GM19397 (cell line): ENCODE results near the gene TBC1D22B.
"Not testable (repeated sequence)": the region's sequence is repeated elsewhere in the genome, so short reads cannot be mapped to it uniquely, and the experiment has no call there.

Source experiments
- ATAC-seq: cut with Tn5 transposase; IDR thresholded peaks from one replicate; pipeline ENCODE4 v1.9.1; 2021; ENCODE audit warnings: mild to moderate bottlenecking, moderate library complexity; ENCODE audit not compliant: unreplicated experiment

Gene TBC1D22B

DNA sequence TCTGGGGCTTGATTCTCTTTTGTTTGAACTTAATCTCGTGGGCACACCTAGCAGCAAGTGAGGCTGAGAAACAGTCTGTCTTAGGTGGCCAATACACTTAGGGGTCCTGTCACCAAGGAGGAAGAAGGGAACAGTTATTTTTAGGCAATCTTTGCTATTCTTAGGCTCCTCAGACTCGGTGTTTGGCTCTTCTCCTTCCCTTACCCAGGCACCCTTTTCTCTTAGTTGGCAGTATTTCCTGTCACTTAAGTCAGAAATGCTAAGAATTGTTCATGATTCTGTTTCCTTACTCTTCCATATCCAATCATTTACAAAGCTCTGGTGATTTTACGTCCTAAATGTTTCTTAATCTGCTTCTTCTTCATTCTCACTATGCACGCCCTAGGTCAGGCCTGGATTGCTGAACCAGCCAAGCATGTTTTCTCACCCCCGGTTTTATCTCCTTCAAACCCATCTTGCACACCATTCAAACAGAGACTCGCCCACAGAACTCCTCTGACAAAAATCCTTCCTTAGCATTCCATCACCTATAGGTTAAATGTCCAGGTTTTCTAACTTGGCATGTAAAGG lies 45.6 kb downstream of the TBC1D22B start:
- ATAC-seq, result no peak

DNA sequence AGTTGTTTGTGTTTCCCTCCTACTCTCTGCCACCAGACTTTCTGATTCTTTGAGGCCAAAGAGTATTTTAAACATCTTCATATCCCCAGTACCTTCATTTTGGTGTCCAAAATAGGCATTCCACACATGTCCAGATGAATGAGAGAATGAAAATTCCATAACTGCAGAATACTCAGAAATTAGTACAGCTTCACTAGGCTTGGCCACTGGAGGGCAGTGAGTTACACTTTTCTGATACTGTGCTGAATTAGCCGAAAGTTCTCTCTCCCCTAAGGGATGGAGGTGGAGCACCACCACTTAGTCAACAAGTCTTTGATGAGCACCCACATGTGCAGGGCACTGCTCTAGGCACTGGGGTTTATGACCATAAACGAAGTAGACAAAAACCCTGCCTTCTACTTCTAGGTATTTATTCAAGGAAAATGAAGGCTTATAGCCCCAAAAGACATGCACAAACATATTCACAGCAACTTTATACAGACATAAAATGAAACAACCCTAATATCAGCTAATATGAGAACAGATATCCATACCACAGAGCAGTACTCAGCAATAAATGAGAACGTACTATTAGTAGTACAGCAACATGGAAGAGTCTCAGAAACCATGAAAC lies 46.4 kb downstream of the TBC1D22B start:
- ATAC-seq, result no peak

DNA sequence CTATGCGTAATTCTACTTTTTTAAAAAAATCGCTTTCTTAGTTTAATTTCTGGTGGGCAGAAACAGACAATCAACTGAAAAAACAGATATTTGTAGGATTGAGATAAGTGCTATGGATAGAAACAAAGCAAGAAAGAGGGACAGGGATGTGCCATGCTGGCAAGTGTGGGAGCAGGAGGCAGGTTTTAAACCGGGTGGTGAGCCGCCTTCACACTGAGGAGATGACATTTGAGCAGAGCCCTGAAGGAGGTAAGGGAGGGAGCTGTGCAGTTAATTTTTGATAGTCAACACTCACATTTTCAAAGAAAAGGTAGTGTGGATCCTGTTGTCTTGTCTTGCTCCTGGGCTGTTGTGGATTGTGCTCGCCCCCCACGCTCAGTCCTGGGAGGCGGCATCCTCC lies 47.2 kb downstream of the TBC1D22B start:
- ATAC-seq, result no peak

DNA sequence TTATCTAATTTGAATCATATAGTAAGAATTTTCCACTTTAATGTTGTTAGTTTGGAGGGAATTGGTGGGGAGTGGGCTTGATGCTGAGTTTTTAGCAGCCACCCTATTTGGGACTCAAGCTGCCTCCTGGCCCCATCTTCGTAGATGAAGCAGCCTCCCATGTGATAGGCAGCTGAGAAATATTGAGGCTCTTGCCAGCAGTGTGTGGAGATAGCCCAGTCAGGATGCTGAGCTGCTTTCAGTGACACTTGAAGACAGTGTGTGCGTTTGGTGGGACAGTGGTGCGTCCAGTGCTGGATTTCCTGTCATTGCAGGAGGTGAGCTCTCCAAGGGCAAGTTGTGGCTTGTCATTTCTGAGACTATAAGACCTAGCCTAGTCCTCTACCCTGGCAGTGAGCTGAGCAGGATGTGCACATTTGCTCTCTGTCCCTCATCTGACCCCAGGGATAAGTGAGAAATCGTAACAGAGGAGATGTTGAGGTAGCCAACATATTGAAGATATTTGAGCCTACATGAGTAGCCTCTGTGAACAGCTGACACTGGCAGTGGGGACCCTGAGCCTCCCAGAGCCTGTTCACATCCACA lies 48.4 kb downstream of the TBC1D22B start:
- ATAC-seq, result no peak

DNA sequence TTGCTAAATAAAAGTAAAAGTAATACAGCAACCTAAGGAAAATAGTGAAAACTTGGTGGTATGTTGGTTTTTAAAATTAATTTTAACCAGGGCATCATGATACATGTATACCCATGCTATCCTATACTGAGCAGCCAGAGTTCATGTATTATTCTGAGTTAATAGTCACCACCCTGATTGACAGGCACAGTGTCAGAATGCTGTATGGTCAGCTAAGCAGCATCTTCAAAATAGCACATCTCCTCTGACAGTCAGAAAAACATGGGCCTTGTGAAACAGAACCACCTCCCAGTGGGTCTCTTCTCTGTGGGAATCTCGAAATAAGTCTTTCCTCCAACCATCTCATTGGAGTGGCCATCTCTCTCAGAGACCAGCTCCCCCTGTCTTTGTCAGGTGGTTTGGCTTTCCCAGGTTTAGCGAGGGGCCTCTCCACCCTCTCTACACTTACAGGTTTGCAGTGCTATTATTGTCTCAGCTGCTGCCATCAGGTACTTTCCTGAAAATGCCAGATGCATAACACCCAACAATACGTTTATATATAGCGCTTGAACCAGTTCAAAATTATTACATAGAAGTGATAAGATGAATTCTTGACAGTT lies 49.2 kb downstream of the TBC1D22B start:
- ATAC-seq, result no peak

DNA sequence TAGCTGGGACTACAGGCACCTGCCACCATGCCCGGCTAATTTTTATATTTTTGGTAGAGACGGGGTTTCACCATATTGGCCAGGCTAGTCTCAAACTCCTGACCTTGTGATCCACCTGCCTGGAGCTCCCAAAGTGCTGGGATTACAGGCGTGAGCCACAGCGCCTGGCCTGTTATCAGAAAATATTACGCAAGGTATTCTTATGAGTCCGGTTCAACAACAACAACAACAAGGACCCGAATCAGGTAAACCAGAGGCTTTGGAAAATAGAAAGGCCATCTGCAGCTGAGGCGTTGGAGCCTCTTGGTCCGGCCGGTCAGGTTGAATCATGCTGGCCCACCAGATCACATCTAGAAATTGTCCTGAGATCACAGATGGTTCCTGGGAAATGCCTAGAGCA lies 49.9 kb downstream of the TBC1D22B start:
- not testable (repeated sequence) for ATAC-seq

DNA sequence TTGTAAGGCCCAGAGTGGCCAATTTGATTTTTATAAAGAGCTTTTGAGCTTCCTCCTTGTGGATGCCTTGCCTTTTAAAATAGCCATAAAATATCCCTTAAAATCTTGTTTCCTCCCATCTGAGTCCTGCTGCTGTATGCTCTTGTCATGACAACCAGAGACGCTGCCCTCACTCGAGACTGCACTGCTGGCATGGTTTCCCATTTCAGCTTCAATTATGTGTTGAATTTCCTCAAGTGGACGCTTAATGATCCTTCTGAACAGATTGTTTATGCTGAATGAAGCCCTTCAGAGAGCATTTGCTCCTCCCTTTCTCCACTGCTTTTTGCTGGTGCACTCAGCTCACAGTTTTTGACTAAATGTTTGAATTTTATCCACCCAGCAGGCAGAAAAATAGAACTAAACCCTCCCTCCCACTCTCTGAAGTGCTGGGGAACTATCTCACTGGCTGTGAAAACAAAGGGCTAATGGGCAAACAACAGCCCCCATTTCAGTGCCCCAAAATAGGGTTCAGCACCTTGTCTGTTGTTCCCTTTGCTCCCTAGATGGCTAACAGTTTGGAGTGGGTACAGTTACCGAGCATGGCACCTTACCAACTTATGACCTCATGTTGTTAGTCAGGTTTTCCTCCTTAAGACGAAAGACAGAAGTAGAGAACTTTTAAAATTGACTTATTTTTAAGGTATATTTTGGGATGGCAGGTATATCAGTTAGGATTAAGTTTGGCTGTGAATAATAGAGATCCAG lies 50.7 kb downstream of the TBC1D22B start:
- ATAC-seq, result no peak

DNA sequence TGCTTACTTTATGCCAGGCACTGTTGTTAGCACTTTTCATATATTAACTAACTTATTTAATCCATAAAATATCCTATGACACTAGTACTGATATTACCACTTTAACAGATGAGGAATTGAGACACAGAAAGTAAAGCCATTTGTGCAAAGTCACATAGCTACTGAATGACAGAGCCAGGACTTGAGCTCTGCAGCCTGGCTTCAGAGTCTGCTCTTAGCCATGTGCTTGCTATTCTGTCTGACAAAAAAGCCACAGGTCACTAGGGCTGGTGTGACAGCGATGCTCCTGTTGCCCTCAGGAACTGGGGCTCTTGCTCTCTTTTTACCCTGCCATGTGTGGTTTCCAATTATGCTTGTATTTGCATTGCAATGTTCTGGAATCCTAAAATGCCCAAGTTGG lies 51.5 kb downstream of the TBC1D22B start:
- ATAC-seq, result no peak

DNA sequence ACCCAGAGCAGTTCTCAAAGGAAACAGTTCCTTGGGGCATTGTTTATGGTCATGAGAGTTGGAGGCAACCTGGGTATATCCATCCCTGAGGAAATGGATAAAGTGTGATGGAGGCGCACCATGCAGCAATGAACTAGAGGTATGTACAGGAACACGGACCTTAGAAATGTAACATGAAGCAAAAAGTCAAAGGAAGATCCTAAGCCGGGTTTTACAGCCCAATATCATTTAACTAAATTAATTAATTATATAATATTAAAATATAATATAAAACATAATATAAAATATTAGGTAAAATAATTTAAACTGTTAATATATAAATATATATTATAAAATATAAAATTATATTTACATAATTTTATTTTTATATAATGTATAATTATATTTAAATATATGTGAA lies 52.1 kb downstream of the TBC1D22B start:
- ATAC-seq, result no peak

DNA sequence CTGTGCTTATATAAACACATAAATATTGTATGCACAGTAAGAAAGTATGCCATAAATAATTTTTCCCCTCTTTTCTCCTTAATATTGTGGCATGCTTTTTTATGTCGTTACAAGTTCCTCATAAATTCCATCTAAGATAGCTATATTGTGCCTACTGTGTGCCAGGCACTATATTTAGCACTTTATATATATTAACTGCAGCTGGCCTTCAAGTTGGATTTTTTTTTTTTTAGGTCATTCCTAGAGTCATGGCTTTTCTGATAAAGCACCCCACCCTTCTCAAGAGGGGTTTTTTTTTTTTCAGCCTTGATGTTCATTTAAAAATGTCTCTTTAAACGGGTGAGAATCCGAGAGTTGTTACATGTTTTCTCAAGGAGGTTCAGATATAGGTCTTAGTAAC lies 53.4 kb downstream of the TBC1D22B start:
- no peak for ATAC-seq

DNA sequence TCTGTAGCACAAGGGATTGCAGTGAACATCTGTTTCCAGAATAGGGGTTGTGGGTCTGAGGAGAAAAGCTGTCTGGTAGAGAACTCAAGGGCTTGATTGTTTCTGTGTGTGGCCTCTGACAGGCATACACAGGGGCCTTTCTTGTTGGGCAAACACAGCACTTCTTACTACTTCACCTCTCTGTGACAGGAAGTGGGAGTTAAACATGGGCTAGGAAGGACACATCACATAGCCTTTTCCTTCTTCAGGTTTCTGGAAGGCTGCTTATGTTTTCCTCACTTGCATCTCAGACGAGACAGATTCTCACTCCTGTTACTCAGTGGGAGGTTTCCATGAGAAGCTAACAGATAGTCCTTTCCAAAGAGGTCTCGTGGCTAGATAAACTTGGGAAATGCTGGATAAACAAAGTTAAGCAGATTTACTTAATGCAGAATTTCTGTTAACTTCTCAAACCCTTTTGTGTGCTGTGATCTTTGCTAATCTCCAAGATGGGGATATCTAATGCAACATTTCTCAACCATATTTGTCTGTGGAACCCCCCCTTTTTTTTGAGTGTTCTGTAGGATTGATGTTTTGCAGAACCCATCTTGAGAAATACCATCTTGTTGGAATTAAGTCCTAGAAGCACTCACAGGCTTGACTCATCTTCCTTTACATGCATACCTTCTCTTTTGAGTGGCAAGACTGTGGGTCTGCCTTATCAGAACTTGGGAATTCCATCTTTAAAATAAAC lies 54.3 kb downstream of the TBC1D22B start:
- no peak for ATAC-seq

DNA sequence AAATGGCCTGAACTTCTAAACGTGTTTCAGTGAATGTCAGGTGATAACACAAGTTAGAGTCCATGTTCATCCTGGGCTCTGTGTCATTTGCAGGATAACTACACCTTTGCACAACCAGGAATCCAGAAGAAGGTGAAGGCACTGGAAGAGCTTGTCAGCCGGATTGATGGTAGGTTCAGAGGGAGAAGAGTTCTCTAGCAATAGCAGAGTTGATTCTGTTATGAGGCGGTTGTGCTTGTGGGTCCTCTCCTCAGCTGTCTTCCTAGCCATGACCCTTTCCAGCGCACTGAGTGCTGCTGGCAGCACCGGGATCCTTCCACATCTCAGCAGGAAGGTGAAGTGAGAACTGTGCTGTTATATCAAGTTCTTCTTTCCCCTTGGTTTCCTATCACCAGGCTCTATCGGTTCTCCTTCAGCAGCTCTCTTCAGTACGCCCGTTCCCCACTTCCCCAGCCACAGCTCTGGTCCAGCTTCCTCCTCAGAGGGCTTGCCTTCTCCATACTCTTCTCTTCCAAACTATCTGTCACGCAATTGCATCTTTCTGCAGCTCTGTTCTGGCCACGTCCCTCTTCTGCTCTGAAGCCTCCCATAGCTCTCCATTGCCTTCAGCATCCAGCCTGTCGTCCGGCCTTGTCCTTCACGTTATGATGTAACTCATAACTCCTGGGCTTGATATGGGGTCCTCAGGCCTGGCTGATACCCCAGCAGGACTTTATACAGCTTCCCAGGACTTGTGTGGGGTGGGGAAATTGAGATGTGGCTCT lies 56.3 kb downstream of the TBC1D22B start:
- ATAC-seq, result no peak

DNA sequence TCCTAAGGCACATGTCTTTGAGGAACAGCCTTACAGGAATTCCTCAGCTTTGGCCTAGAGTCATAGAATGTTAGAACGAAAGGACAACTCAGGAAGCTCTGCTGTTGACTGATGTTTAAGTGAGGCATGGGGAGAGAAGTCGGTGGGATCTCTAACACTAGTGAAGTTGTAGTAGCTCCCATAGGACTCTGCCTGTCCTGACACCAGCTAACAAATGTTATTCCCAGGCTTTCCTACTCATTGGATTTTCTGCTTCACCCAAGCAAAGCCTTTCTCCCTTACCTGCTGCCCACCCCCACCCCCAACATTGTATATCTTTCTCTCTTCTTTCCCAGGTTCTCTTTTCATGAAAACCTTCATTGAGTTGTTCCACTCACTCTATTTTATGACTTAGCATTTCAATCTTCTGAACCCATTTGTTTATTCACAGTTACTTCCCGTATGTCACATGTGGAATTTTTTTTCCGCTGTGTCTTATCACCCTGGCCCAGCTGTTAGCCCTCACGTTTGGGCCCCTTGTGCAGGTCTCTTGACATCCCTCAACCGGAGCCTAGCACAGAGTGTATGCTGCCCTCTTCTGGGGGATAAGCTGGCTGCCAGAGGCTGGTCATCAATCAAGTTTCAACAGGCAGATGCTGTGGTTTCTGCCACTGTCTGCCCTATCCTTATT lies 57.0 kb downstream of the TBC1D22B start:
- ATAC-seq, result no peak

DNA sequence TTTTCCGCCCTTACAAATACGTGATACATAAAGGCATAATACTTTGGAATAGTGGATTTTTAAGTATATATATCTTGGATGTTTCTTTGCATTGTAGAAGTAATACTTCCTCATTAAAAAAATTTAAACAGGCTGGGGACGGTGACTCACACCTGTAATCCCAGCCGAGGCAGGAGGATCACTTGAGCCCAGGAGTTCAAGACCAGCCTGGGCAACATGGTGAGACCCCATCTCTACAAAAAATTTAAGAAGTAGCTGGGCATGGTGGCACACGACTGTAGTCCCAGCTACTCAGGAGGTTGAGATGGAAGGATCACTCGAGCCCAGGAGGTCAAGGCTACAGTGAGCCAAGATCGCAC lies 57.6 kb downstream of the TBC1D22B start:
- ATAC-seq, result no peak

DNA sequence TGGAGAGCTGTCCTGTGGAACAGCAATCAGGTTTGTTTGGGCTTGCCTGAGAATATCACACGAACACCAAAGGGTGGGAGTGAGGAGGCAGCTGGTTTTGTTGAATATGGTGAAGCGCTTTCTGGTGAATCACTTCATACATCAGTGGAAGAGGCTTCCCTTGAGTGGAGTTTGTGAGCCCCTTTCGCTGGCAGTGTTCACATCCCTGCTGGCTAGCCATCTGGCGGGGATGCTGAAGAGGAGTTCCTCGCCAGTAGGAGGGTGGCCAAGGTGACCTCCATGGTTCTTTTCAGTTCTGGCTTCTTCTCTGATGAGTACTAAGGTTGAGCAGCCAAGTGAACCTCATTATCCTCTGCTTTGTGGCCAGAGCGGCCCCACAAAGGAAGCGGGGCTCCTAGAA lies 58.5 kb downstream of the TBC1D22B start:
- ATAC-seq, result no peak

DNA sequence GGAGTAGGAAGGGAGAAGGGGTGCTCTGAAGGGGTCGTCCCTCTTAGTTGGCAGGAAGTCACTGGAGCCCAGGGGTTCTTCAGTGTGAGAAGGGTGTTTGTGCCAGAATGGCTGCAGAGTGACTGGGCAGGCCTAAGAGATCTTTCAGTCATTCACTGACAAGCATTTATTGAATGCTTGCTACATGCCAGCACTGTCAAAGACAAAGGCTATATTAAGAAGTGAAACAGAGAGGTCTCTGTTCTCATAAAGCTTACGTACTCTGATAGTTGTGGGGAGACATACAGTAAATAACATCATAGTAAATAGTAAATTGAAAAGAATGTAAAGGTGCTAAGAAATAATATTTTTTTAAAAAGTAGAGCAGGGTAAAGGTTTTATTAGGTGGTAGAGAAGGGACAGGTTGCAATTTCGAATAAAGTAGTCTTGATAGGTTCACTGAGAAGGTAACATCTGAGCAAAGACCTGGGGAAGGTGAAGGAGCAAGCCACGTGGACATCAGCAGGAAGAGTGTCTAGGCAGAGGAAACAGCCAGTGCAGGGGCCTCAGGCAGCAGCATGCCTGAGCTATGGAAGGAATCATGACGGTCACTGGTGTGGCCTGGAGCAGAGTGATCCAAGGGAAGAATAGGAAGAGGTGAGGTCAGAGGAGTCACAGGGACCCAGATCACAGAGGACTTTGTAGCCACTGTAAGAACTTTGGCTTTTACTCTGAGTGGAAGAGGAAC lies 59.9 kb downstream of the TBC1D22B start:
- ATAC-seq, result no peak

DNA sequence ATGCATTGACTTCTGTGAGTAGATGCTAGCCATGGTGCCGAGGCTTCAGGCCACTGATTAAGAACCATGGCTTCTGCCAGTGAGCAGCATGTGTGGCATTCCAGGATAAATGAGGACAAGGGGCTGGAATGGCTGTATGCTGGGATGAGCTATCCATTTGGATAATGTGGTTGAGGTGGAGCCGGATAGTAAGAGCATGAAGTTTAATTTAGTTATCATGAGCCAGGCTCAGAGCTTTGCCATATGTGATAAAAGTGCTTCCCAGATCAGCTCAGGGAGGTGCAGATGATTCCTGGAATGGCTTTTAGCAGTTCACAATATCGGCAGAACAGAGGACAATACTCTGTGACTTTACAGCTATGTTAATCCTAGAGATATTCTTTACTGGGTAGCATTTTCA lies 61.6 kb downstream of the TBC1D22B start:
- no peak for ATAC-seq

DNA sequence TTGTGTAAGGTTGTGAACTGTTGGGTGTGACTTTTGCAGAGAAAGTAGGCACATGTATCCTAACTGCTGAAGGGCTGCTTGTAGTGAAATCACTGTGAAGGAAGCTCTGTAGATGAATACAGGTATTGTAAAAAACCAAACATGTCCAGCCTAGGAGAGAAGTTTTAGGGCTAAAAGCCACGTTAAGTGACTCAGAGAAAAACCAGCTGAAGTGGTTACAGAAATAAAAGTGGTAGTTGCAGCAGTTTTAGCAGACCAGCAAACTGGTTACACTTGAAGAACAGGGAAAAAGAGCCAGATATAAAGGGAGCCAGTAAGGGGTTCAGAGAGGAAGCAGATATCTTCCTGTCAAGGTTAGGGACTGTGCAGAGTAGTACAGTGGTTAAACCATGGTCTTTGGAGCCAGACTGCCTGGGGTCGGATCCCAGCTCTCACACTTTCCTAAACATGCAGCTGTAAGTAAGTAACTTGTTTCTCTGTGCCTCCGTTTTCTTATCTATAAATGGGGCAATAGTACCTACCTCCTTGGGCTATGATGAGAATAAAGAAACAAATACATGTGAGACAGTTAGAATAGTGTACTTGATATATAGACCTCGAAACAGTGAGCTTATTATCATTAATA lies 62.4 kb downstream of the TBC1D22B start:
- no peak for ATAC-seq

DNA sequence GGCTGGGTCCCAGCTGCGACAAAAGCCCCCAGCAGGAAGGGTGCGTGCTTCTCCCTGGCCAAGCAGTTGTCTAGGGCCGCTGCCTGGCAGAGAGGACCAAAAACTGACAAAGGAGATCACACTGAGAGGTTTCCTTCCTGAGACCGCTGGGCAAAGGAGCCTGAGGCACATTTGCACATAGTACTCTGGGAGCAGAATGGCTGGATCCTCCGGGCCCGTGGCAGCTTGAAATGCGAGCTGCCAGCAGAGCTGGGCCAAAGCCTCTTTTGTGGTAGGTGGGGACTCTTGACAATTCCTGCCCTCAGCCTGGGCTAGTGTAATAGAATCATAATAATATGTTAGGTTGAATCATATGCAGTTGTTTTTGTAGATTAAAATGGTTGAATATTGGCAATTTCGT lies 63.1 kb downstream of the TBC1D22B start:
- no peak for ATAC-seq
